ENCODE data around the gene PARP6. TPM values are rescaled to one million over a fixed set of nuclear protein-coding genes. Genes with fewer than 3 reads are reported as not detected.

PARP6 gene
- total RNA-seq, 3 donors from 2014 or later: 32.9 to 89.3 (median 61.4) TPM

DNA sequence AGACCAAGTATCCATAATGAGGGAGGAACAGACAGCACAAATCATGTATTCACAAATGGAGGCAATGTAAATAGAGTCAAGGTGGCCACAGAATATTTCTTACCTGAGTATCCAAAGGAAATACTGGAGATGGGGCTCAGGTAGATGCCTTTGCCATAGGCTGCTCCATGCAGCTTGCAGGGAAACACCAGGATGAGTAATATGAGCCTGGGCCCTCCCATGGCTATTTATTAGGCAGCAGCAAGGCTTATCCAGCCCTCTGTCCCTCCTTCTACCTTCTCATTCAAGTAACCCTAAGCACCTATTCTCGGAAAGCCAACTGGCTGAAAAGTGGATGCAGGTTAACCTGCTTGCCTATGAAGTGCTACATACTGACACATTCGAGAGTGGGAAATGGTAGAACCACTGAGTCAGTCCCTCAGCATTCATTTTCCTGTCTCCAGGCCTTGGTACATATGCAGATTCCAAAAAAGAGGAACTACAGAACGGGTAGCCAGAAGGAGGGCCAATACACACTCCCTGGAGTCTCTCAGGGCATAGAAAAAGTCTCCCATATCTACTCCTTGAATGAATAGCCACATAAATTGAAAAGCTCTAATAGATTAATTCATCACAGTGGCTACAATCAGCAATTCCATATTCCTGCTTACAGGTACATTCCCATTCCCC lies 23.1 kb downstream of the PARP6 start:
- DNase-seq (no peak), ATAC-seq (no peak)
- TF ChIP-seq, protein P1, sequence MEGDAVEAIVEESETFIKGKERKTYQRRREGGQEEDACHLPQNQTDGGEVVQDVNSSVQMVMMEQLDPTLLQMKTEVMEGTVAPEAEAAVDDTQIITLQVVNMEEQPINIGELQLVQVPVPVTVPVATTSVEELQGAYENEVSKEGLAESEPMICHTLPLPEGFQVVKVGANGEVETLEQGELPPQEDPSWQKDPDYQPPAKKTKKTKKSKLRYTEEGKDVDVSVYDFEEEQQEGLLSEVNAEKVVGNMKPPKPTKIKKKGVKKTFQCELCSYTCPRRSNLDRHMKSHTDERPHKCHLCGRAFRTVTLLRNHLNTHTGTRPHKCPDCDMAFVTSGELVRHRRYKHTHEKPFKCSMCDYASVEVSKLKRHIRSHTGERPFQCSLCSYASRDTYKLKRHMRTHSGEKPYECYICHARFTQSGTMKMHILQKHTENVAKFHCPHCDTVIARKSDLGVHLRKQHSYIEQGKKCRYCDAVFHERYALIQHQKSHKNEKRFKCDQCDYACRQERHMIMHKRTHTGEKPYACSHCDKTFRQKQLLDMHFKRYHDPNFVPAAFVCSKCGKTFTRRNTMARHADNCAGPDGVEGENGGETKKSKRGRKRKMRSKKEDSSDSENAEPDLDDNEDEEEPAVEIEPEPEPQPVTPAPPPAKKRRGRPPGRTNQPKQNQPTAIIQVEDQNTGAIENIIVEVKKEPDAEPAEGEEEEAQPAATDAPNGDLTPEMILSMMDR (IDR thresholded peaks at IDR 0.05): no peak
- Histone ChIP-seq H3K36me3 (ENCODE audit: low read depth) (no peaks in the 10 kb centered on the region), H3K4me3 (no peak overlapping the region), H3K4me1 (ENCODE audit: low read depth) (no peaks in the 10 kb centered on the region), H3K9me3 (no peaks in the 10 kb centered on the region)
- intact Hi-C loops (cut with DNase I, micrococcal nuclease): no loop called here

DNA sequence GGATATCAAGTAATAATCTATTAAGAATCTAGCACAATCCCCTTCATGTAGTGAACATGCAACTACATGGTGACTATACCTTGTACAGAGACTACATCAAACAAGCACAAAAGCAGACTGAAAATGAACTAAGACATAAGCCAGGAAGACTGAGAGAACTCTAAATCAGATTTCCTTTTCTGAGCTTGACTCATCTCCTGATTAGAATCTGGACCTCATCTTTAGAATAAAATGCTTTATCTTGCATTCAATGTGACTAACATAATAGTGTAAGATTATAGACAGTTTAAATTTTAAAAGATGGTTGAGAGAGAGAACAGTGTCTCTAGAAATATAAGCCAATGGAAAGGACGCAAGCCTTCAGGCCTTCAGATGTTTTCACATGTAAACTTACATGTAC lies 23.8 kb downstream of the PARP6 start:
- TF ChIP-seq, protein P1 (IDR thresholded peaks at IDR 0.05): no peak
- no peaks in the 10 kb centered on the region for H3K36me3 ChIP-seq (ENCODE audit: low read depth)
- intact Hi-C loops (cut with DNase I, micrococcal nuclease): no loop called here

DNA sequence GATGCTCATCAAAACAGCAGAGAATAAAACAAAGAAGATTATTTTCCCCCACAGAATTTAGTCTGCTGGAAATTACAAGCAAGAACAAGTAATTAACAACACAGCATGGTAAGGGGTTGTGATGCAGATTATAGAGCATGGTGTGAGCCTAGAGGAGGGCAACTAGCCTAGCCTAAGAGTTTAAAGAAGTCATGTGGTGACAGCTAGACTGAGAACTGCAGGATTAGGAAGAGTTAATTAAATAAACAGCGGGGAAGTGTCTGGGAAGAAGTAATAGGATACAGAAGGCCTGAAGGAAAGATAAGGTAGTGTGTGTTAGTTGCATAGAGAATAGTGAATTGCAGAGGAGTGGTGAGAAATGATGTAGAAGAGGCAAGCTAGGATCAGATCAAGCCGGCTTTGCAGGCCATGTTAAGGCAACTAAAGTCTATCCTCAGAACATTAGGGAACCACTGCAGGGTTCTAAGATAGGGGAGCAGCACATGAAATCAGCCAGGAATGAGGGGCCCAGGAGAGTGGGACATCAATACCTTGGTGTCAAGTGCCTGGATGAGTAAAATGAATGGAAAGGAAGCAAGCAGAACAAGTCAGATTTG lies 29.5 kb downstream of the PARP6 start:
- TF ChIP-seq, protein P1 (IDR thresholded peaks at IDR 0.05): no peak
- Histone ChIP-seq H3K4me3 (no peak overlapping the region), H3K36me3 (ENCODE audit: low read depth) (no peaks in the 10 kb centered on the region), H3K9me3 (no peaks in the 10 kb centered on the region), H3K4me1 (ENCODE audit: low read depth) (no peaks in the 10 kb centered on the region)
- ATAC-seq: no peak
- DNase-seq: no peak
- intact Hi-C loops (cut with DNase I, micrococcal nuclease): no loop called here

More for the DNA sequence above, 23.8 kb downstream of the PARP6 start:
- H3K4me1 ChIP-seq (ENCODE audit: low read depth): no peaks in the 10 kb centered on the region
- ATAC-seq (no peak), DNase-seq (no peak)
- no peak overlapping the region for H3K4me3 ChIP-seq
- H3K9me3 ChIP-seq: no peaks in the 10 kb centered on the region

DNA sequence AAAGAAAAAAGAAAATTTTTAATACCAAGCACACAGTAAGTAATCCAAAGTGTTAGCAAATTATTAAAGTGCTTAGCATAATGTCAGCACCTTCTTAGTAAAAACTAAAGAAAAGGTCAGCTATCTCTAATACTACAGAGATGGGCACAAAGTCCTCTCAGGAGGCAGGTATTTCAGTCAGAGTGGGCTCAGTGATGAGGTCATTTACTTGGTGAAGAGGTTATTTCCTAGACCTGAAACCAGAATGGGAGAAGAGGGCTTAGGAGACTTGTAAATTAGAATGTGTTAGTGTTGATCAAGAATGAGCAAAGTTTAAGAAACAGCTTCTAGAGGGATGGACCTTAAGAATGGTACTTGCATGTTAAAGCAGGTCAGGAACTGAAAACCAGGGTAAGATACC lies 32.7 kb downstream of the PARP6 start:
- Histone ChIP-seq H3K4me1 (ENCODE audit: low read depth) (no peaks in the 10 kb centered on the region), H3K9me3 (no peaks in the 10 kb centered on the region), H3K4me3 (no peak overlapping the region), H3K36me3 (ENCODE audit: low read depth) (no peaks in the 10 kb centered on the region)
- intact Hi-C loops (cut with DNase I, micrococcal nuclease): no loop called here
- ATAC-seq (no peak), DNase-seq (no peak)
- TF ChIP-seq, protein P1 (IDR thresholded peaks at IDR 0.05): no peak

DNA sequence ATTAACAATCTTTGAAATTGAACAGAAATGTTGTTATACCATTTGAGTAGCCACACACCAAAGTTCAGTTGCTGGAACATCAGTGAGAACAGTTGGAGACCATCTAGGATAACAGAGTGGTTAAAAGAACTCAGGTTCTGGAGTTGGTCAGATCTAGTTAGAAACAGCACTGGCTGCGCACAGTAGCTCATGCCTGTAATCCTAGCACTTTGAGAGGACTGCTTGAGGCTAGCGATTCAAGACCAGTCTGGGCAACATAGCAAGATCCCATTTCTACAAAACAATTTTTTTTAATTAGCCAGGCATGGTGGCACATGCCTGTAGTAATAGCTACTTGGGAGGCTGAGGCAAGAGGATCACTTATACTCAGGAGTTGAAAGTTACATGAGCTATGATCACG lies 33.8 kb downstream of the PARP6 start:
- Histone ChIP-seq H3K9me3 (no peaks in the 10 kb centered on the region), H3K4me3 (no peak overlapping the region), H3K4me1 (ENCODE audit: low read depth) (no peaks in the 10 kb centered on the region), H3K36me3 (ENCODE audit: low read depth) (no peaks in the 10 kb centered on the region)
- intact Hi-C loops (cut with DNase I, micrococcal nuclease): no loop called here
- TF ChIP-seq, protein P1 (IDR thresholded peaks at IDR 0.05): no peak
- ATAC-seq: no peak
- DNase-seq: no peak
